Measurements from ENCODE around the gene UVRAG.

The UVRAG gene

GRCh38 chr11:76179147-76179546 lies 364.1 kb downstream of the UVRAG start:
- no peak for DNase-seq (ENCODE audit: low read depth in 4 of 4, low spot score in 1 of 4)

DNA sequence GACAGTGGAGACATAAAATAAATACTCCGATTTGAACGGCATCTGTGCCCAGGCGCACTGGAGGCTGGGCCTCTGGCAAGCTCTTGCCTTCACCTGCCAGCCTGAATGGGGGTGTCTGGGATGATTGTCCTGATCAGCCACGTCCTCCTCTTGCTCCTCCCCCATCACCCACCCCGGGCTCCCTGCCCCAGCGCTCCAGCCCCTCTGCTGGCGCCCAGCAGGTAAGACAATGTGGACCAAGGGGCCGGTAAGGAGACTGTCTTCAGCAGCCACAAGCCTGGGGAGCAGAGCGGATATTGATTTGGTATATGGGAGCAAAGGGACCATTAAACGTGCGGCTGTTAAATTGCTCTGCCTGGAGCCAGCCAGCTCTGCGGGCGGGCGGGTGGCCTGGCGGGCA lies 366.4 kb downstream of the UVRAG start:
- DNase-seq (ENCODE audit: low read depth in 4 of 4, low spot score in 1 of 4): no peak

- DNase-seq (ENCODE audit: low read depth in 4 of 4, low spot score in 1 of 4): no peak
Observed at GRCh38 chr11:76184551-76184993, 369.6 kb downstream of the UVRAG start.

DNA sequence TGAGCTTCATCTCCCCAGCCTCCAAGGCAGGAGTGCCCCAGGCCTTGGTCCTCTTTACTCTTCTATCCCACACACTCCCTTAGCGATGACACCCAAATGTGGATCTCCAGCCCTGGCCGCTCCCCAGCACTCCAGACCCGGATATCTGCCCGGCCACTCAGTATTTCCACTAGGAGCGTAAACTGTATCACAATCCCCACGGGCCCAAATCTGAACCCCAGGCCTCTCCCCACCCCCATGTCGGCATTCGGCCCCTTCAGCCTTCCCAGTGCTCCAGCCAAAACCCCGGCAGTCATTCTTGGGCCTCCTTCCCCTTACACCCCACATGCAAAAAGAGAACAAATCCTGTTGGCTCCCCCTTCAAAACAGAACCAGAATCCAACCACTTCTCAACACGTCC lies 370.5 kb downstream of the UVRAG start:
- no peak for DNase-seq (ENCODE audit: low read depth in 4 of 4, low spot score in 1 of 4)

DNA sequence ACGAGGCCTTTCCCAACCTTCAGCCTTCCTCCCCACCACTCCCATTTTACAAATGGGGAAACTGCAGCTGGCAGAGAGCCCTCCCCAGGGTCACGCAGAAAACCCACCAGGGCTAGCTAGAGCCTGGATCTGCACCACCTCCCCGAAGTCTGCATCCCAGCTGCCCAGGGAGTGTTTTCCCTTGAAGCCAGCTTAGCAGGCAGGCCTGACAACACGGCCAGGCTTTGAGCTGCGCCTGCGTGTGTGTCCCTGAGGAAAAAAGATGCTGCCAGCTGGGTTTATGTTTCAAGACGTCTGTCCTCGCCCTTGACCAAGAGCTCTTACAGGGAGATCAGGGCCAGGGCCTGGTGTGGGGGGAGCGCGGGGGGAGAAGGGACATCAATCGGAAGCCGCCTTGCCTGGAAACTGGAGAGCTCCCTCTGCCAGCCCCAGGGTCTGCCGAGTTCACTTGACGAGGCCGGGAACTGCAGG lies 371.0 kb downstream of the UVRAG start:
- DNase-seq (ENCODE audit: low read depth in 4 of 4, low spot score in 1 of 4): no peak

DNA sequence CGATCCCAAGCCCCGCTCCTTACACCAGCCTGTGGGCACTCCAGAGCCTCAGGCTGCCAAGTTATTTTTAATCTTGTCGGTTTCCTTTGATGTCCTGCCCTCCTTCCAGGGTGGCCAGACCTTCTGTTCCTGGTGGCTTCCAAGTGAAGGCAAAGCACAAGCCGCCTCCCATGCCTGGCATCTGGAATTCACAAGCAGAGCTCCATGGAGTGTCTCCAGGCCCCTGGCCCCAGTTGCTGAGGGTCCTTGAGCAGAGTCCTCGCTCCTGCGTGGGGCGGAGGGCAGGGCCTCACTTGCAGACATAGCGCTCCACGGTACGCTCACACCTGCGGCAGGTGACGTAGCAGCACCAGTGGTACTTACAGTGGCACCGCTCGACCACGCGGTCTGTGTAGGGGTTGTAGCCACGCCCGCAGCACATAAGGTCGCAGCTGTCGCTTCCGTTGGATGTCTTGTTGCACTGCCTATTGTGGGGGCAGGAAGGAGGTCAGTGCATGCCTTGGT lies 371.8 kb downstream of the UVRAG start:
- no peak for DNase-seq (ENCODE audit: low read depth in 4 of 4, low spot score in 1 of 4)

- no peak for DNase-seq (ENCODE audit: low read depth in 4 of 4, low spot score in 1 of 4)
Observed at GRCh38 chr11:76188873-76189272, 373.9 kb downstream of the UVRAG start.

GRCh38 chr11:76189682-76190081 lies 374.7 kb downstream of the UVRAG start:
- no peak for DNase-seq (ENCODE audit: low read depth in 4 of 4, low spot score in 1 of 4)

DNA sequence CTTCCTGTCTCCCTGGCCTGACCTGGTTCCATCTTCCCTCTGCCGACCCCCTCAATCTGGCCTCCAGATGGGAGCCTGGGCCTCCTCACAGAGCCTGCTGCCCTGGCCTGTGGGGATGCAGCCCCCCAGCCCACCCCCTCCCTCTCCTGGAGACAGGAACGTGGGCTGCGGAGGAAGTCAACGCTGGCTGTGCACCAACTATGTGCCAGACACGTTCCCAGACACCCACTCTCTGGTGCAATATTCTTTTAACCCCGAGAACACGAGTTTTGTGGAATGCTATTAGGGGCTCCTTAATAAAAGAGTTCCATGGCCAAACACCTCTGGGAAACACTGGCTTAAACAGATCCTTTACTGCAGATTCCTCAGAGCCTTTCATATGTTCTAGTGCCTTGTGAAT lies 375.4 kb downstream of the UVRAG start:
- no peak for DNase-seq (ENCODE audit: low read depth in 4 of 4, low spot score in 1 of 4)
